Dermis microvascular lymphatic vessel endothelial cell (primary cell): ENCODE results near the gene PFKL. TPM values are rescaled to one million over a fixed set of nuclear protein-coding genes. Genes with fewer than 3 reads are reported as not detected.

Experiments
- DNase-seq, 2 donors: peaks; one replicate each; pipeline versions ENCODE4 v3.0.0 to v3.0.0-alpha.2; 2010; ENCODE audit warnings: low read depth in 2 of 2
- total RNA-seq: library from RNA; depleted of rRNA; stranded (reverse); fragments of >200 nt; gene quantifications from 2 replicates; pipeline ENCODE4 v1.2.1, GENCODE V29; 2014

The PFKL gene
- total RNA-seq, result 240 and 365 TPM in 2 replicates

DNA sequence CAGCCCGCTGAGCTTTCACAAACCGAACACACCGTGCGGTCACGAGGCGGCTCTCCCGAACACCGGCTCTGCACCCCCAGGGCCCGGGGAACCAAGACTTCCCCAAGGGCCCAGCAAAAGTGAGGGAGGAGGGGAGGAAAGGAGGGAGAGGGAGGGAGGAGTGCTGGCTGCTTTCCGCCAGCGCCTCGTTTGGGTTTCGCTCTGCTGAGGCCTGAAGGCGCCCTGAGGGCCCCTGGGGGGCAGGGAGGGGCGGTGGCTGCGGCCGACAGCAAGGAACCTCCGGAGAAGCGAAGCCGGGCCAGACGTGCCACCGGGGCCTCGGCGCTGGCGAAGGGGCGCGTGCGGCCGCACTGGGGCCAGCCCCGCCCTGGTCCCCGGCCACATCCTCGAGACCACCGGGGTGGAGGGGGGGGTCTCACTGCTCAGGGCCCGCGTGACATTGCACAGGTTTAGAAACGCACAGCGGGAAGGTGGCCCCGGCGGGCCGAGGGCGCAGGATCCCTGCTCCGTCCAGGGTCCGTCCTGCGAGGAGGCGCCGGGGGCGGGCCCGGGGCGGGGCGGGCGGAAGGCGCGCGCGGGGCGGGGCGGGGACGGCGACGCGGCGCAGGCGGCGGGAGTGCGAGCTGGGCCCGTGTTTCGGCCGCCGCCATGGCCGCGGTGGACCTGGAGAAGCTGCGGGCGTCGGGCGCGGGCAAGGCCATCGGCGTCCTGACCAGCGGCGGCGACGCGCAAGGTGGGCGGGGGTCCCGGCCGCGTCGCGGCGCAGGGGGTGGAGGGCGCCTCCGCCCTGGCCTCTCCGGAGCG lies at the start of gene PFKL:
Gene PFKL, plus strand, starts transcription at position 596 of the 804 bp plus-strand sequence. Its CDS starts 53 bp downstream, at position 649.
- peak in 1 of 2 donors; percentile 41 for DNase-seq

DNA sequence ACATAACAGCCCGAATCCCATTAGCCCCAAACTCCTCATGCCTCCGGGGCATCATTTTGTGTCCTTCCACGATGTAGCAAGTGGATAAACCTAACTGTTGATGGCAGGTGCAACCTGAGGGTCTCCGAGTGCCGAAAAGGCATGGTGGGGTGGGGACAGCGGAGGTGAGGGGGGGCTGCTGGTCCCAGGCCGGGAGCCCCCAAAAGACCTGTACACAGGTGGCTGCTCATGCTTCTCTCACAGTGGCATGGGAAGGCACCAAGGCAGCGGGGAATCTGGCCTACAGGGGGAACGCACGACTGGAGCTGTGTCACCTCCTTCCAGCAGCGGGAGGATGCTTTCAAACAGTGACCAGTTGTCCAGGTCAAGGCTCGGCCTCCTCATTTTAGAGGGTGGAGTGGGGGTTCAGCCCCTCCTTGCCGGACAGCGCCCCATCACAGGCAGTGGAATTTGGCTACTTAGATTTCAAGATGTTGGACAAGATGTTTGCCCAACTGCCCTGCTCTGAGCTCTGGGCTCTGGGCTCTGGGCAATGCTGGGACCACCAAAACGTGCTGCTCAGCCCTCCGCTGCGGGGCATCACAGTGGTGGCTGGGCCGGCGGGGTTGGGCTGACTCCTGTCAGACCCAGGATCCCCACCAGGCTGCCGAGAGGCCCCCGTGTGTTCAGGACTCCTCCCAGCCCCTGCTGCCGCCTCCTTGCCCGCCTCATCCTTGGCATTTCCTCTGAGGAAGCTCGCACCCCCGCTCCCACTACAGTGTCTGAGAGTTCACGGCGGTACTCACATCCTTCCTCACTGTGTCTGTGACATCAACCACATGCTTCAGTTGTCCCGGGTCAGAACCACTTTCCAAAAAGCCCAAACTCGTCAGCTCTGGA lies 45.8 kb upstream of the PFKL start:
- peak in 1 of 2 donors; percentile 17 for DNase-seq

DNA sequence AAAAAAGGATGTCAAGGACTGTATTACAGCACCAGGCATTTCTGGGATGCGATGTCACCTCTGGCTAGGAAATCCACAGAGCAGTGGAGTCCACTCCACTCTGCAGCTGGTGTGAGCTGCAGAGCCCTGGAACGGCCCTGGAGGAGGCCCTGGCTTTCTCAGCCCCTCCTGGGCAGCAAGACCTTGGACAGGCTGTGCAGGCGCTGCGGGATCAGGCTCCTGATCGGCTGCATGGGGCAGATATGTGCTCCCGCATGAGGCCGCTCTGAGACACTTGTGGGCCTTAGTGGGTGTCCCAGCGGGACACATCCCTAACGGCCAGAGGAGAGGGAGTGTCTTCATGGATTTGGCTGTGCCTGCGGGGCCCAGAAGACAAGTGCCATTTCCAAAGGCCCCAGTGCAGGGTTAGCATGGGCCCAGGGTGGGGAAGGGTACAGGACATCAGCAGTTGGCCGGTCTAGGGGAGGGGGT lies 44.3 kb upstream of the PFKL start:
- no peak for DNase-seq

DNA sequence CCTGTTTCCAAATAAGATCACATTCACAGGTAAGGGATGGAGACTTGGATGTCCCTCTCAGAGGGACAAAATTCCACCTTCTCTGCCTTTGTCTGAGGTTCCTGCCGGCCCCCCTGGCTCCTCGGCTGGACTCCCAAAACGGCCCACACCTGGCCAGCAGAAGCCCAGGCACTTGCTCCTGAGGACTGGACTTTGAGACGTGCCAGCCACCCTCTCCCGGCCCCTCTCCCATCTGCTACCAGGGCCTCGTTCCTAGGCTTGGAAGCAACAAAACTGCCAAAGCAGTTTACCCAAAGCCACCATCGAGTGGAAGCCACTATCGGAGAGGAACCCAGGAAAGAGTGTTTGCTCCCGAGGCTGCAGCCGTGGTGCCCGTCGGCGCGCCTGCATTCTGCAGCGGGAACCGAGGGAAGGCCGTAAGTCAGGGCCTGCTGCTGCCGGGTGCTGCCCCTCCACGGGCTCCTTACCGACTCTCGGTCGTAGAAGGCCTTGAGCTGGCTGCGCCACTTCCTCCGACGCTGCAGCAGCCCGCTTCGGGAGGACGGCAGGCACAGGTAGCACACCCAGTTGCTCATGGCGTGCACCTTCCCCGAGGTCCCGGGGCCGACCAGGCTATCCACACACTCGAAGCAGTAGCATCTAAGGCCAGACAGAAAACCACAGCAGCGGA lies 41.7 kb upstream of the PFKL start:
- no peak for DNase-seq

- DNase-seq, result no peak
Measured at GRCh38 chr21:44259082-44259705, 40.7 kb upstream of the PFKL start.

DNA sequence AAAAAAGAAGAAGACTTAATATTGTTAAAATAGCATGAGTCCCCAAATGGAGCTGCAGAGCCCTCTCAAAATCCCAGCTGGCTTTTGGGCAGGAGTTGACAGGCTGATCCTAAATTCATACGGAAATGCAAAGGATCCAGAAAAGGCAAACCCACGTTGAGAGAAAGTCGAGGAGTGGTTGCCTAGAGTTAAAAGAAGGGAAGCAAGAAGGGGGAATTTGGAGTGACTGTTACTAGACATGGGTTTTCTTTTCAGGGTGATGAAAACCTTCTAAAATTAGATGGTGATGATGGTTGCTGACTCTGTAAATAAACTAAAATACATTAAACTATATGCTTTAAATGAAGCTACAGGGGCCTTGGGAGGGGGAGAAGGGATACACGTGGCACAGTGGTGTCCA lies 39.8 kb upstream of the PFKL start:
- no peak for DNase-seq

GRCh38 chr21:44260791-44261631 lies 38.8 kb upstream of the PFKL start:
- DNase-seq, result no peak

DNA sequence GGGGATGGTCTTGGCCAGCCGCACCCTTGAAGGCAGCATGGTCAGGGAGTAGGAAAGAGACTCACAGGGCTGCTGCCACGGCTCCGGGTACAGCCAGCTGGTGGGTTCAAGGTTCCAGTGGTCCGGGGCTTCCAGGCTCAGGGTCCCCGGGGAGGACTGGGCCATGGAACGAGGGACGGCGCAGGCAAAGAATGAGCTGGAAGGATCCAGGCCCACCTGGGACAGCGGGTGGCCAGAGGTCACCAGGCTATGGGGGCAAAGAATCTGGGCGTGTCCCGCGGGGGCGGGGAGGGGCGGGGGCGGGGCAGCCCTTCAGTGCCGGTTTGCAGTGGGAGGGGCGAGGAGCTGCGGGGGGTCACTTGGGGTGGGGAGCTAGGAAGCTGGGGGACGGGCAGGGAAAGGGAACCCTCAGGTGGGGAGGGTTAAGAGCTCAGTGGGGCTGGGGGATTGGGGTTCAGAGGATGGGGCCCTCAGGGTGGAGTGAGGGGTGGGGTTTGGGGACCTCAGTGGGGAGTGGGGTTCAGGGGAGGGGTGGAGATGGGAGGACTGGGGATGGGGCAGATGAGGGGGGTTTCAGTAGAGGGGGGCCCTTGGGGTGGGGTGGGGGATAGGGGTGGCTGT lies 38.1 kb upstream of the PFKL start, which contains the start of gene DNMT3L:
Gene DNMT3L, minus strand, starts transcription at position 223 of the 621 bp plus-strand sequence. CDS start 638 bp downstream, outside the sequence.
- DNase-seq, result no peak

DNA sequence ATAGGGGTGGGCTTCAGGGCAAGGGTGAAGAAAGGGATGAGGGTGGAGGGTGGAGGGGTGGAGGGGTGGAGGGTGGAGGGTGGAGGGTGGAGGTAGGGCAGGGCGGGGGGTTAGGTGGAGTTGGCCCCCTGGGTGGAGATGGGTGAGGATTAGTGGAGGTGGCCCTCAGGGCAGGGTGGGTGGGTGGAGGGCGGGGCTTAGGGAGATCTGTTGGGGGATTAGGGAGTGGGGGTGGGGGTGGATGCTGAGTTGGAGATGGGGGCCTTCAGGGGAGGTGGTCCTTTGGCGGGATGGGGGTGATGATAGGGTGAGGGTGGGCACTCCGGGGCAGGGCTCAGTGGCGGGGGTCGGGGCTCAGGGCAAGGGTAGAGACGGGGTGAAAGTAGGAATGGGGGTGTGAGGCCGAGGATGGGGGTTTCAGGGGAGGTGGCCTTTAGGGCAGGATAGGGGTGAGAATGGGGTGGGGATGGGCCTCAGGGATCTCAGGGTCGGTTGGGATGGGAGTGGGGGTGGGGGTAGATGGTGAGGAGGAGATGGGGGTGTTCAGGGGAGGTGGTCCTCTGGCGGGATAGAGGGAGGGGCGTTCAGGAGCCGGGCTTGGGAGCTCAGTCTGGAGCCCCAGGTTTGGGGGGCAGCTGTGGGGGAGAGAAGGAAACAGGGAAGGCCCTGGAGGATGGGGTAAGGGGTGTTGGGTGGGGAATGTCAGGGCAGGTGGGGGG lies 37.4 kb upstream of the PFKL start:
- no peak for DNase-seq

DNA sequence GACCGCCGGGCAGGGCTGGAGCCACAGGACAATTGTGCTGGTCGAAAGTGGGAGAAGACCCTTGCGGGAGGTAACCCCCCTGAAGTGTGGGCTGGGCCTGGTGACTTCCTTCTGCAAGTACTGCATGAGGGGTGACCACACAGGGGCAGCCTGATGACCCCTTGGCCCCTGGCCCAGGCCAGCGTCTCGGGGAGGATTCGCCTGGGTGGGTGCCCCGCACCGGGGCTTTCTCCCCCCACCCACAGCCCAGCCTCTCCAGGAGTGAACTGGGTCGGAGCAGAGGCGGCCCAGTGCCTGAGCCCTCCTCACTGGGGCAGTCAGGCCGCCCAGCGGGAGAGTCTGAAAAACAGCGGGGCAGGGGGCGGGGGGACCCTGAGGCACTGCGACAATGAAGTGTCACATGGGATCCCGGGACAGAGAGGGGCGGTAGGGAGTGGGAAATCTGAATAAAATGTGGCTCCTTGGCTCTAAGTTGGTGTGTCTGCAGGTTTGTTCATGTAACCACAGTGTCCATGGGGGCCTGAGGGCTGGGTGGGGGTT lies 36.6 kb upstream of the PFKL start:
- DNase-seq, result no peak

- no peak for DNase-seq
Measured at GRCh38 chr21:44263768-44264167, 36.1 kb upstream of the PFKL start.

- no peak for DNase-seq
Measured at GRCh38 chr21:44265734-44266270, 34.1 kb upstream of the PFKL start.

DNA sequence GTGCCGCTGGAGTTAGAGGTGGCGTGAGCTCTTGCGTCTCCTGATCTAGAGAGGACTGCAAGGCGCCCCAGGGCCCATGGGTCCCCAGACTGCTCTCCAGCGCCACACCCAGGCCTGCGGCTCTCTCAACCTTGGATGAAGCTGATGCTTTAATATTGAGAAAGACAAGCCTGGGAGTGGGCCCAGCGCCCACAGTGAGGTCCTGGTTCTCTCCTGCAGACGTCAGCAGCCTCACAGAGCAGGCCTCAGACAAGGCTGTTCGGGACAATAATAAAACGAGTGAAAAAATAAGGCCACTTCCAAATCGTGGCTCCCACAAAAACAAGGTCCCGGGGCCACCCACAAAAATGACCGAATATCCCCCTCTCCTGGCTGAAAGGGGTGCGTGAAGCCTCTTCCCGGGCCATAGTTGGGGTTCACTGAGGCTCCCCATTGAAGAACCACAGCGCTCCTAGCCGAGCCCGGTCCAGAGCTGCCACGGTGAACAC lies 32.2 kb upstream of the PFKL start:
- DNase-seq, result peak in 1 of 2 donors; percentile 9

DNA sequence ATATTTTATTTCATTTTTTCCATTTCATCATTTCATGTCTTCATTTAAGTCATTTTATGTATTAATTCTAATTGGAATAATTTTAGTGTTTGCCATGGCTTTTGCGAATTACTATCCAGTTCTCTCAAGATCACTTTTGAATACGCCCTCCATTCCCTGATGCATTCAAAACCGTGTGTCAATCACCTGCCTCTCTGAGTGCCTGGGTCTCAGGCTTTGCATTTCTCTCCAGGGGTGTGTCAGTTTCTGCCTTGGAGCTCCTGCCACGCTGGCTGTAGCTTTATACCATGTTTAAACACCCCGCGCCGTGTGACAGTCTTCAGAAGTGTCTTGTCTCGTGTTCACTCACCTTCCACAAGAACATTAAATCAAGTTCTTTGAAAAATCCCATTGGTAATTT lies 30.8 kb upstream of the PFKL start:
- no peak for DNase-seq

DNA sequence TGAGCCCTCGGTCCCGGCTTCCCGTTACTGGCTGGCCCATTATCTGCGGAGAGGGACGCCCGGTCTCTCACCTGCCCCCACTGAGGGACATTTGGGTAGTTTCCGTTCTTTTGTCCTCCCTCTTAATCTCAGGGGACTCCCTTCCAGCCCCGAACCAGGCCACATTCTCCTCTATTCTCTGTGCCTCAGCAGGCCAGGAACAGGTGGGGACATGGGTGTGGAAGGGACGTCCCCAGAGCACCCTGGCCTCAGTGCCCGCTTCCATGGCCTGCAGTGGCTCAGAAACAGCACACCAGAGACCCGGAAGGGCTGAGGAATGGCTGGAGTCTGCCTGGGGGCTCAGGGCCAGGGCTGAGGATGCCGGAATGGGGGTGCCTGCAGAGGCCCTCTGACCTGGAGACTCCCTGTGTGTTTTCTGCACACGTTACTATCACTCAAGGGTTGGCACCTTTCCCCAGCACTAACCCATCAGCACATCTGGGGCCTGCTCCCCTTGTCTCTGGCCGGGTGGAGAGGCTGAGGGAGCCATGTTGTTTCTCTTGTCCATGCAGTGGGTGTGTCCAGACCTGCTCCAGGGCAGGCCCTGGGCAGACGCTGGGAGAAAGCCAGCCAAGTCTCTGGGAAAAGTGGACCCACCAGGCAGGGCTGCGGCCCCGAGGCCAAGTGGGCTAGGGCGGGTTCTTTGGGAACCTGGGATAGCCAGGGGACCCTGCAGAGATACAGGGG lies 28.1 kb upstream of the PFKL start:
- DNase-seq, result no peak

GRCh38 chr21:44272284-44272858 lies 27.5 kb upstream of the PFKL start:
- no peak for DNase-seq

DNA sequence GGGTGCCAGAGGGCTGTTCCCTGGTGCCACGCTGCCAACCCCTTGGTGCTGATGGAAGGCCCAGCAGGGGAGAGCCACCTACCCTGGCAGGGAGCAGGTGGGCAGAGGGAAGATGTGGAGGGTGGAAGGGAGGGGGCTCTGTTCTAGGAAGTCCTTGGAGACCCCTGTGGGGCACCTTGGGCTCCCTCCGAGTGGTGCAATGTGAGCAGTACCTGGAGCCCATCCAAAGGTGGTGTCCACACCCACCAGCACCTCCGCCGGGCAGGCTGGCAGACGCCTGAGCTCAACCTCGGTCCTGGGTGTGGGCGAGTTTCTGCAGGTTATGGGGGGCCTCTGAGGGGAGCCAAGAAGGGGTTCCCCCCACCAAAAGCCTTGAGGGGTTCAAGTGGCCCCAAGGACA lies 26.8 kb upstream of the PFKL start:
- no peak for DNase-seq
